Measurements from ENCODE around the gene NNMT. TPM values are rescaled to one million over a fixed set of nuclear protein-coding genes. Genes with fewer than 3 reads are reported as not detected.
A peak's percentile ranks its signal among the peaks of the same experiment; 100 is the strongest.

Gene NNMT
- total and polyA plus RNA-seq, 4 donors = 405 to 1,814 (median 730) TPM

- ATAC-seq (ENCODE audit: low FRiP score) = peak; percentile 28
- no peak for DNase-seq
- no peak overlapping the region for H3K4me3 ChIP-seq (ENCODE audit: low read length in 2 of 2)
- no peaks in the 10 kb centered on the region for H3K27me3 ChIP-seq (ENCODE audit: control insufficient read depth in 1 of 2, insufficient read depth in 2 of 2, low read length in 1 of 2)
- intact Hi-C loops (cut with DNase I) = no loop called here
- 28 to 32% methylated on average over 13 of the region's 13 CpGs for WGBS, 2 donors
- H3K36me3 ChIP-seq (ENCODE audit: control insufficient read depth in 1 of 2, insufficient read depth in 2 of 2, low read length in 1 of 2) = peaks cover 6 to 8% of the 10 kb centered on the region in 2 donors
- H3K9me3 ChIP-seq (ENCODE audit: control insufficient read depth, low read length) = no peaks in the 10 kb centered on the region
- H3K4me1 ChIP-seq (ENCODE audit: control insufficient read depth in 1 of 2, insufficient read depth in 2 of 2, low read length in 2 of 2) = peaks cover 0 to 24% of the 10 kb centered on the region in 2 donors
- H3K27ac ChIP-seq (ENCODE audit: low read depth in 1 of 2, low read length in 2 of 2) = peak overlapping the region; percentile 11 to 73
Measured at GRCh38 chr11:114315749-114316368, 19.7 kb downstream of the NNMT start.

- intact Hi-C loops (cut with DNase I) = no loop called here
- no peaks in the 10 kb centered on the region for H3K9me3 ChIP-seq (ENCODE audit: control insufficient read depth, low read length)
- H3K36me3 ChIP-seq (ENCODE audit: control insufficient read depth in 1 of 2, insufficient read depth in 2 of 2, low read length in 1 of 2) = peaks cover 6 to 7% of the 10 kb centered on the region in 2 donors
- ATAC-seq (ENCODE audit: low FRiP score) (peak; percentile 46), DNase-seq (no peak)
- H3K4me1 ChIP-seq (ENCODE audit: control insufficient read depth in 1 of 2, insufficient read depth in 2 of 2, low read length in 2 of 2) = peaks cover 3 to 25% of the 10 kb centered on the region in 2 donors
- H3K27ac ChIP-seq (ENCODE audit: low read depth in 1 of 2, low read length in 2 of 2) = peak overlapping the region in 1 of 2 donors; percentile 60
- H3K4me3 ChIP-seq (ENCODE audit: low read length in 2 of 2) = no peak overlapping the region
- H3K27me3 ChIP-seq (ENCODE audit: control insufficient read depth in 1 of 2, insufficient read depth in 2 of 2, low read length in 1 of 2) = no peaks in the 10 kb centered on the region
- 46 to 47% methylated on average over 5 of the region's 5 CpGs for WGBS, 2 donors
Measured at GRCh38 chr11:114316980-114317786, 21.0 kb downstream of the NNMT start.

- ATAC-seq (ENCODE audit: low FRiP score) = peak; percentile 62
- peak; percentile 61 to 81 for DNase-seq
- WGBS, 2 donors = 1 to 3% methylated on average over 5 of the region's 5 CpGs
- Histone ChIP-seq H3K27ac (ENCODE audit: low read depth in 1 of 2, low read length in 2 of 2) (no peak overlapping the region), H3K27me3 (ENCODE audit: control insufficient read depth in 1 of 2, insufficient read depth in 2 of 2, low read length in 1 of 2) (no peaks in the 10 kb centered on the region), H3K9me3 (ENCODE audit: control insufficient read depth, low read length) (no peaks in the 10 kb centered on the region), H3K36me3 (ENCODE audit: control insufficient read depth in 1 of 2, insufficient read depth in 2 of 2, low read length in 1 of 2) (peaks cover 1 to 2% of the 10 kb centered on the region in 2 donors), H3K4me3 (ENCODE audit: low read length in 2 of 2) (no peak overlapping the region), H3K4me1 (ENCODE audit: control insufficient read depth in 1 of 2, insufficient read depth in 2 of 2, low read length in 2 of 2) (peaks cover 3 to 25% of the 10 kb centered on the region in 2 donors)
- intact Hi-C loops (cut with DNase I) = no loop called here
Measured at GRCh38 chr11:114317787-114318137, 21.6 kb downstream of the NNMT start.

GRCh38 chr11:114318361-114318760, 22.2 kb downstream of the NNMT start:
- H3K27me3 ChIP-seq (ENCODE audit: control insufficient read depth in 1 of 2, insufficient read depth in 2 of 2, low read length in 1 of 2) = no peaks in the 10 kb centered on the region
- DNase-seq = no peak
- no peak overlapping the region for H3K27ac ChIP-seq (ENCODE audit: low read depth in 1 of 2, low read length in 2 of 2)
- ATAC-seq (ENCODE audit: low FRiP score) = no peak
- no peak overlapping the region for H3K4me3 ChIP-seq (ENCODE audit: low read length in 2 of 2)
- peaks cover 3 to 25% of the 10 kb centered on the region in 2 donors for H3K4me1 ChIP-seq (ENCODE audit: control insufficient read depth in 1 of 2, insufficient read depth in 2 of 2, low read length in 2 of 2)
- WGBS, 2 donors = 59 to 67% methylated on average over 4 of the region's 4 CpGs
- peaks cover 0 to 2% of the 10 kb centered on the region in 2 donors for H3K36me3 ChIP-seq (ENCODE audit: control insufficient read depth in 1 of 2, insufficient read depth in 2 of 2, low read length in 1 of 2)
- no peaks in the 10 kb centered on the region for H3K9me3 ChIP-seq (ENCODE audit: control insufficient read depth, low read length)
- intact Hi-C loops (cut with DNase I) = no loop called here

- Histone ChIP-seq H3K36me3 (ENCODE audit: control insufficient read depth in 1 of 2, insufficient read depth in 2 of 2, low read length in 1 of 2) (no peaks in the 10 kb centered on the region), H3K27me3 (ENCODE audit: control insufficient read depth in 1 of 2, insufficient read depth in 2 of 2, low read length in 1 of 2) (no peaks in the 10 kb centered on the region), H3K9me3 (ENCODE audit: control insufficient read depth, low read length) (no peaks in the 10 kb centered on the region), H3K4me1 (ENCODE audit: control insufficient read depth in 1 of 2, insufficient read depth in 2 of 2, low read length in 2 of 2) (peaks cover 3 to 25% of the 10 kb centered on the region in 2 donors), H3K4me3 (ENCODE audit: low read length in 2 of 2) (no peak overlapping the region), H3K27ac (ENCODE audit: low read depth in 1 of 2, low read length in 2 of 2) (no peak overlapping the region)
- whole genome bisulfite sequencing, 2 donors = 32 to 36% methylated on average over 5 of the region's 5 CpGs
- DNase-seq (no peak), ATAC-seq (ENCODE audit: low FRiP score) (no peak)
- intact Hi-C loops (cut with DNase I) = loop anchor here (5.0 kb wide), 2 partner anchors 33 to 38 kb away; no protein-coding TSS in a partner anchor
Measured at GRCh38 chr11:114319716-114320328, 23.6 kb downstream of the NNMT start.

GRCh38 chr11:114321621-114322257, 25.5 kb downstream of the NNMT start:
- Histone ChIP-seq H3K4me1 (ENCODE audit: control insufficient read depth in 1 of 2, insufficient read depth in 2 of 2, low read length in 2 of 2) (peaks cover 3 to 19% of the 10 kb centered on the region in 2 donors), H3K4me3 (ENCODE audit: low read length in 2 of 2) (no peak overlapping the region), H3K27me3 (ENCODE audit: control insufficient read depth in 1 of 2, insufficient read depth in 2 of 2, low read length in 1 of 2) (no peaks in the 10 kb centered on the region), H3K36me3 (ENCODE audit: control insufficient read depth in 1 of 2, insufficient read depth in 2 of 2, low read length in 1 of 2) (no peaks in the 10 kb centered on the region), H3K9me3 (ENCODE audit: control insufficient read depth, low read length) (no peaks in the 10 kb centered on the region), H3K27ac (ENCODE audit: low read depth in 1 of 2, low read length in 2 of 2) (peak overlapping the region; percentile 49 to 79)
- intact Hi-C loops (cut with DNase I) = loop anchor here (5.0 kb wide), 2 partner anchors 34 to 39 kb away; no protein-coding TSS in a partner anchor
- ATAC-seq (ENCODE audit: low FRiP score) (peak; percentile 64), DNase-seq (peak; percentile 68 to 90)
- 11 to 13% methylated on average over 6 of the region's 6 CpGs for WGBS, 2 donors

GRCh38 chr11:114322934-114323333, 26.7 kb downstream of the NNMT start:
- ATAC-seq (ENCODE audit: low FRiP score) = no peak
- peak overlapping the region; percentile 6 to 49 for H3K27ac ChIP-seq (ENCODE audit: low read depth in 1 of 2, low read length in 2 of 2)
- no peak overlapping the region for H3K4me3 ChIP-seq (ENCODE audit: low read length in 2 of 2)
- 95 to 97% methylated on average over 2 of the region's 2 CpGs for WGBS, 2 donors
- no peaks in the 10 kb centered on the region for H3K27me3 ChIP-seq (ENCODE audit: control insufficient read depth in 1 of 2, insufficient read depth in 2 of 2, low read length in 1 of 2)
- peaks cover 3 to 16% of the 10 kb centered on the region in 2 donors for H3K4me1 ChIP-seq (ENCODE audit: control insufficient read depth in 1 of 2, insufficient read depth in 2 of 2, low read length in 2 of 2)
- no peak for DNase-seq
- no peaks in the 10 kb centered on the region for H3K9me3 ChIP-seq (ENCODE audit: control insufficient read depth, low read length)
- no peaks in the 10 kb centered on the region for H3K36me3 ChIP-seq (ENCODE audit: control insufficient read depth in 1 of 2, insufficient read depth in 2 of 2, low read length in 1 of 2)
- intact Hi-C loops (cut with DNase I) = loop anchor here (5.0 kb wide), 2 partner anchors 36 to 41 kb away; no protein-coding TSS in a partner anchor

- 92 to 94% methylated on average over 4 of the region's 4 CpGs for WGBS, 2 donors
- no peak overlapping the region for H3K4me3 ChIP-seq (ENCODE audit: low read length in 2 of 2)
- peaks cover 2 to 3% of the 10 kb centered on the region in 2 donors for H3K4me1 ChIP-seq (ENCODE audit: control insufficient read depth in 1 of 2, insufficient read depth in 2 of 2, low read length in 2 of 2)
- DNase-seq (no peak), ATAC-seq (ENCODE audit: low FRiP score) (no peak)
- no peaks in the 10 kb centered on the region for H3K27me3 ChIP-seq (ENCODE audit: control insufficient read depth in 1 of 2, insufficient read depth in 2 of 2, low read length in 1 of 2)
- no peaks in the 10 kb centered on the region for H3K9me3 ChIP-seq (ENCODE audit: control insufficient read depth, low read length)
- H3K27ac ChIP-seq (ENCODE audit: low read depth in 1 of 2, low read length in 2 of 2) = no peak overlapping the region
- H3K36me3 ChIP-seq (ENCODE audit: control insufficient read depth in 1 of 2, insufficient read depth in 2 of 2, low read length in 1 of 2) = no peaks in the 10 kb centered on the region
- intact Hi-C loops (cut with DNase I) = no loop called here
Measured at GRCh38 chr11:114326151-114326550, 30.0 kb downstream of the NNMT start.
